Caki2 (cell line): Measurements from ENCODE around the gene GNG5. TPM values are rescaled to one million over a fixed set of nuclear protein-coding genes. Genes with fewer than 3 reads are reported as not detected.
"Not testable (repeated sequence)": the region's sequence is repeated elsewhere in the genome, so short reads cannot be mapped to it uniquely, and the experiment has no call there.

Experiments used
- DNase-seq: peaks from one replicate; pipeline ENCODE4 v3.0.0-alpha.2; 2015; ENCODE audit warnings: low read depth
- in situ Hi-C: cut with HindIII; loops from 2 replicates; pipeline ENCODE4 v1.10.0; 2016; ENCODE audit warnings: low sequenced_read_pairs, low pct_unique_long_range_greater_than_20kb, mixed read lengths
- total RNA-seq: library from RNA; depleted of rRNA; stranded (reverse); fragments of >200 nt; shearing (Covaris generic); gene quantifications from 2 replicates; pipeline ENCODE4 v1.2.3, GENCODE V29; 2014; ENCODE audit warnings: low replicate concordance; rRNA removed

Gene GNG5
- total RNA-seq, 1 experiment from 2014 or later: 81.2 TPM

DNA sequence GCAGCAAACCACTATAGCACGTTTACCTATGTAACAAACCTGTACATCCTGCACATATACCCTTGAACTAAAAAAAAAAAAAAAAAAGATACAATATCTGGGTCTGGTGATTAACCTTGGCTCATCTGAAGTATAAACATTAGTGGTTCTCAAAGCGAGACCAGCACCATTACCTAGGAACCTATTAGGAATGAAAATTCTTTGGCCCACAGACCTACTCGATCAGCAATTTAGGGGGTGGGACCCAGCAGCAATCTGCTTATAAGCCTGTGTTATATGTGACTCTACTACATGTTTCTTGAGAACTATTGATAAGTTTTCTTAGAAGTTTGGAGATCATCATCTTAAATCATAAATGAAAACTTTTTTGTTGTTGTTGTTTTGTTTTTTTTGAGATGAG is 9.9 kb downstream of the GNG5 start:
- in situ Hi-C loops: no loop called here
- DNase-seq: no peak

DNA sequence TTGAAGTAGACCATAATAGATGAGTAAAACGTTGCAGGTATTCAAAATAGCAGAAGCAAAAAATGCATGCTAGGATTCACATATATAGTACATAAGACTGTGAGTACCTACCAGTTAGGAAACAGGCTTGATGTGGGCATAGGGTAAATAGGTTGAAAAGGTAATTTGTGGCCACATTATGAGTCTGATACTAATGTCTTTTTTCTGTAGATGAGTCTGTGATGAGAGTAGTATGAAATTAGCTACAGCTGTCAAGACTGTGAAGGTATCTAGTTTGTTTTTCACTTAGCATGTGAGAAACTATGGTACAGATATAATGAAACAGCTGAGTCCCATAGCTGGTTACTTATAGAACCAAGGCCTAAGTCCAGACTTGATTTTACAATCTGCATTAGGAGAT is 12.6 kb downstream of the GNG5 start:
- no peak for DNase-seq
- in situ Hi-C loops: no loop called here

DNA sequence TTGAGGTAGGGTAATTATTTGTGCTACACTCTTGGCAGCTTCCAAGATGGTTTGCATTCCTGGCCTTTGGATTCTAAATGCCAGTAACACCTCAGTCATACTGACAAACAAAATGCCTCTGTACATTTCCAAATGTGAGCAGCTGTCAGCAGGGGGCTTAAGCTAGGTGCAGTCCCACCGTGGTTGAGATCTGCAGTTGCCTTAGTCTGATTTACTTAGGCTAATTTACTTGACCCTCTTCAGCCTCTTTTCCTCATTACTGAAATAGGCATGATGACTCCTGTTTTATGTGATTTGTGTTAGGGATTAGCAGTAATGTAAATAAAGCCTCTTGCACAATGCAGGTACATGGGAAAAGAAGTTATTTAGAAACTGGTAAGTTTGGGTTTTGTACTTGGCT is 13.7 kb downstream of the GNG5 start:
- no peak for DNase-seq
- in situ Hi-C loops: no loop called here

DNA sequence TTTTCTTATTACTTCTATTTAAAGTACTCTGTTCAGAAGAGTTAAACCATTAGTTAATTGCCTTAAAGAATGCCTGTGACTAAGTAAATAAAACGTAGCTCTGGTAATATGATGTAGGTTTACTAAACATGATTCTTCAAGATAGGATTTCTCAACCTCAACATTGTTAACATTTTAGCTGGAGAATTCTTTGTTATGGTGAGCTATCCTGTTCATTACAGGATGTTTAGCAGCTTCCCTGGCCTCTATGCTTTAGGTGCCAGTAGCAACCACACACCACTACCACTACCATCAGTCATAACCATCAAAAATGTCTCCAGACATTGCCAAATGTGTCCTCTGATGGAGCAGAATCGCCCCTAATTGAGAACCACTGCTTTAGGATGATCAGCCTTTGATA is 16.6 kb downstream of the GNG5 start:
- in situ Hi-C loops: no loop called here

DNA sequence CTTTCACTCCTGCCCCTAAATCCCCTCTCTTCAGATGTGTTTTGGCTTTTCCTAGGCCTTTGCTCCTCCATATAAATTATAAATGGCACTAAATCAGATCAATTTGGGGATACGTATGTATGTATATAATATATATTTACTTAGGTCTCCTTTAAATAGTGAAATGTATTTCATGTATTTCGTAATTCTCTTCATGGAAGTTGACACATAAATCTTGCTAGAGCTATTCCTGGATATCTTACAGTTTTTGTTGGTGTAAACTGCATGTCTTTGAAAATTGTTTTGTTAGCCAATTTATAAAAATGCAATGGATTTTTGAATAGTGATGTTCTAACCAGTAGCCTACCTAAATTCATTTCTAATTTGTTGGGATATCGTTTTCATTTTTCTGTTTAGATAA is 18.3 kb downstream of the GNG5 start:
- no peak for DNase-seq
- in situ Hi-C loops: no loop called here

More for the DNA sequence above, 16.6 kb downstream of the GNG5 start:
- DNase-seq: no peak

DNA sequence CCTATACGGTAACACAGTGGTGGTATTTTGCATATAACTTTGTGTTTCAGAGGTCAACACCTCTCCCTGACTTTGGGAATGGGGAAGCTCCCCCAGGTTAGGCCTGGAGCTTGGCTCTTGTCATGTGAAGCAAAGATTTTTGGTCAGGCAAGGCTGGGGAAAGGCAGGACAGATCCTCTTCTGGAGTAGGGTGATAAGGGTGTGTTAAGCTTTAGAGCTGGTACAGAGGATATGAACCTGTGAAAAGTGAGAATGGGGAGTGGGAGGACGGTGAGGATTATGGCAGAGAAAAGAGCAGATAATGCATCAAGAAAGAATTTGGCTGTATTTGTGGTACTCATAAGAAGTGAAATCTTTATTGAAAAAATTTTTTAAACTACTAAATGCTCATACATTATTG is 25.1 kb downstream of the GNG5 start:
- in situ Hi-C loops: no loop called here
- DNase-seq: no peak

DNA sequence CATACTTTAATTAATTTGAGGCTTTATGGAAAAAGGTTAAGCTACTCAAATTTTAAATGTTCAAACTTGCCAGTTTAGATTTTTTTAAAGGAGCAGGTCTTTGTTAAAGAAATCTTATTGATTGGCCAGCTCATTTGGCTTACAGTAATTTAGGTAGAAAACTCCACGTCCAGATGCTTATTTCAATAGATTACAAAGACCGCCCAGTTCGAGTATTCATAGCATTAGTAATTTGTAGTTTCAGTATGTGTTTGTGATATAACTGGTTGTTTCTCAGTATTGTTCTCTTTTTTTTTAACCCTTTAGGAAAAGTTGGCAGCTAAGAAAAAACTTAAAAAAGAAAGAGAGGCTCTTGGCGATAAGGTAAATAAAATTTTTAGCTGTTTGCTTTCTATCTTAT is 25.7 kb downstream of the GNG5 start:
- DNase-seq: no peak
- in situ Hi-C loops: no loop called here

DNA sequence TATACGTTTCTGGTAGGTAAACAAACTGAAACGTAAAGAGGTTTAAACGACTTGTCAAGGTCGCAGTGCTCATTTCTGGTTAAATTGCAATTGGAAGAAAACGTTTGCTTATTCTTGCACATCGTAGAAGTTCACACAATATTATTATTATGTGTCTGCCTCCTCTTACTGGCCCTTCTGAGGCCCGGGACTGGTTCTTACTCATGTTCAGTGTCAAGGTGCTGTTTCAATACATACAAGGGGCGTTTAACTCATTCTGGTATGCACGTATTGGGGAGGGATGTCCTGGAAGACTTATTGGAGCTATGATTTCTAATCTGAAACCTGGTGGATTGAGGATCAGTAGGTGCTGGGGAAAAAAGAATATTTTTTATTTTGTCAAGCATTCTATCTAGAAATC is 26.4 kb downstream of the GNG5 start:
- no peak for DNase-seq
- in situ Hi-C loops: no loop called here

DNA sequence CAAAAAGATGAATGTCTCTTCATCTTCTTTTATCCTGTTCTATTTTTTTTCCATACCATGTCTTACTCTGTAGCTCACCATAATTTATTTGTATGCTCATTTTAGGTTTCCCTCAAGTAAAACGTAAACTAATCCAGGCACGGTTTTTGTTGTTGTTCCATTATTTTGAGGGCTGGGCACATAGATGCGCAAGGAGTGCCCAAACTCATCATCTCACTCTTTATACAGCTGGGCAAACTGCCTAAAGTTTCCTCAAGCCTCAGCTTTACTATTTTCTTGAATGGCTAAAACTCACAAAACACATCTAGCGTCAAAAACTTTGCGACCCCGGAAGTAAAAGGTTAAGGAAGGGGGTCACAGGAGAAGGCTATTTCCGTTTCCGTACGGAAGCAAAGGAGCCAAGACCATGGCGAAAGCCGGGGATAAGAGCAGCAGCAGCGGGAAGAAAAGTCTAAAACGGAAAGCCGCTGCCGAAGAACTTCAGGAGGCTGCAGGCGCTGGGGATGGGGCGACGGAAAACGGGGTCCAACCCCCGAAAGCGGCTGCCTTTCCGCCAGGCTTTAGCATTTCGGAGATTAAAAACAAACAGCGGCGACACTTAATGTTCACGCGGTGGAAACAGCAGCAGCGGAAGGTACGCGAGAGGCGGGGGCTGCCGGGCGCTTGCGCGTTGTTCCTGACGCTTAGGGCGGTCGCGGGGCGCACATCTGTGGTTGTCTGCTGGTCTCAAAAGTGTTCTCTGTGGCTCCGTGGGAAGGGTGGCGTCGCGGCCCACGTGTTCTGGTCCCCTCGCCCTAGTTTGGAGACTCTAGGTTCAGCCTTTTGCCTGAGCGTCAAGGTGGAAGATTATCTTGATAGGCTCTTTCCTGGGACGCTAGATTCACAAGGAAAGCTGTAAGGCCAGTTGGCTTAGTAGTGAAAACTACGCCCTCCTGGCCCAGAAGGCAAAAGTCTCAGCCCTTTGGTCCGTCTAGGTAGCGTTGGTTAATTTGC is 27.2 kb downstream of the GNG5 start, which contains the start of gene RPF1:
TSS of gene RPF1 (plus strand) at position 391 of the 993 bp plus-strand sequence. CDS start at position 407, 16 bp downstream.
- in situ Hi-C loops: no loop called here
- peak; percentile 79 for DNase-seq

DNA sequence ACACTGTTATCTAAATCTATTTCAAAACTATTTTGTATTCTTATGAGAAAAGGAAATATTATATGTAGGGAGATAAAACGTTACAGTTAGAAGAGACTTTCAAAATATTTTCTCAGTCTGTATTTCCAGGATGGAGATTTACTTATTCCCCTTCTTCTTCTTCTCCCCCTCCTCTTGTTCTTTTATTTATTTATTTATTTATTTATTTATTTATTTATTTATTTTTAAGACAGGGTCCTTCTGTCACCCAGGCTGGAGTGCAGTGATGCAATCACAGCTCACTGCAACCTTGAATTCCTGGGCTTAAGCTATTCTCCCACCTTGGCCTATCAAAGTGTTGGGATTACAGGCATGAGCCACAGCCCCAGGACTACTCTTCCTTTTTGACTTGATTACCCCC is 30.2 kb downstream of the GNG5 start:
- in situ Hi-C loops: no loop called here

DNA sequence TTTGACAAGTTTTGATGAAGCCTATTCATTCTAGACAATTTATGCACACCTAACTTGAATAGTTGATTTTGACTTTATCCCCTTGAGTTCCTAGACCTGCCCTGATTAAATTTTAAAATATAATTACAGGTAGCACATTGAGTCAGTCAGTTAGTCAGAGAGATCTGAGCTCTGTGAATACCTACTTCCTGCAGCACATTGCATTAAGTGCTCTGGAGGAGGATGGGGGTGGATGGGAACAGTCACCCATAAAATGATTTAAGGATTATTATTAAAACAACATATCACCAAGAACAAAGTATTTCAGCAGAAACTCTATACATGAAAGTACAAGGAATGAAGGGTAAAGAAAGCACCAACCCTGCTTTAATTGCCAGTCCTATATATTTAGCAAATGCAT is 39.1 kb downstream of the GNG5 start:
- DNase-seq: no peak
- in situ Hi-C loops: no loop called here

More for the DNA sequence above, 30.2 kb downstream of the GNG5 start:
- DNase-seq: no peak

DNA sequence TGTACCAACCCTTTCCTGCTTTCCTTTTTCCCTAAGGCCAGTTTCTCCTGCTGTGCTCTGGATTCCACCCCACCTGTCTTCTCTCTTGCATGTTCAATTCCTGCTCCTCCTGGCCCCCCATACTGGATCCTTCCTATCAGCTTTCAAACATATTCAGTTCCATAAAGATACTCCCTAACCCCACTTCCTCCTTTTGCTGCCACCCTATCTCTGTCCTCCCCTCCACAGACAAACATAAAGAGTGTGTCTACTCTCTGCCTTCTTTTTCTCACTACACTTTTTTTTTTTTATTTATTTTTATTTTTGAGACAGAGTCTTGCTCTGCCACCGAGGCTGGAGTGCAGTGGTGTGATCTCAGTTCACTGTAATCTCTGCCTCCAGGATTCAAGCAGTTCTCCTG is 44.3 kb downstream of the GNG5 start:
- in situ Hi-C loops: no loop called here
- no peak for DNase-seq

DNA sequence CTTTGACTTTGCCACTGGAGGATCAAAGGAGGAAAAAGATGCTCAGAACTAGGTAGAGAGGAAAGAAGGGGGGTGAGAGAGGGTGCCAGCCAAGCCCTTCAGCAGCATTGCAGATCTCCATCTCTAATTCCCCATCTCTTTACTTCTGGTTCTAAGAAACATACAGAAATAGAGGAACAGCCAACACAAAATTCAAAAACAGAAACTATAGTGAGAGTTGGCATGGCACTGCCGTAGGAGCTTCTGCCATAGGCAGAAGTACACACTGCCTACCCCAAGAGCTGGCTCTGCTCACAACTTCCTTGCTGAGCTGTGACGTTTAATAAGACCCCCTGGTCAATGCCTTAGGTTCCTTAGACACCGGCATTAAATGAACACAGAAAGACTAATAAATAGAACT is 53.9 kb downstream of the GNG5 start:
- in situ Hi-C loops: no loop called here
- no peak for DNase-seq

DNA sequence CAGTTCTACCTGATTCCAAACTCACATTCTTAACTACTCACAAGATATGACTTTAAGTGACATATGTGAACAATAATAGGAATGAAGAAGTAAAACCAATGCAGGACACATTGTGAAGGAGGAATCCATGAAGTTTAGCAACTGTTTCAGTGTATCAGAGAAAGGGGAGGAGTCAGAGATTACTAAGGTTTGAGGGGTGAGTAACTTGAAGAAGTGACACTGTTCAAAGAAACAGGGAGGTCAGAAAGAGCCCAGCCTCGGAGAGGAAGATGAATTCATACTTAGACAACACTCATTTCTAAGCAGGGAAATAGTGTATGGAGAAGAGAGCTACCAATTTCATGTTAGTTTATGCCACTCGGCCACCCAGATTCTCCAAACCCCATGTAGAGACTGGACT is 55.5 kb downstream of the GNG5 start:
- in situ Hi-C loops: no loop called here
- no peak for DNase-seq

DNA sequence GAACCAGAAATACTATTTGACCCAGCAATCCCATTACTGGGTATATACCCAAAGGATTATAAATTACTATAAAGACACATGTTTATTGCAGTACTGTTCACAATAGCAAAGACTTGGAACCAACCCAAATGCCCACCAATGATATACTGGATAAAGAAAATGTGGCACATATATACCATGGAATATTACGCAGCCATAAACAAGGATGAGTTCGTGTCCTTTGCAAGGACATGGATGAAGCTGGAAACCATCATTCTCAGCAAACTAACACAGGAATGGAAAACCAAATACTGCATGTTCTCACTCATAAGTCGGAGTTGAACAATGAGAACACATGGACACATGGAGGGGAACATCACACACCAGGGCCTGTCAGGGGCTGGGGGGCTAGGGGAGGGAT is 57.7 kb downstream of the GNG5 start:
- DNase-seq, in situ Hi-C loops: not testable (repeated sequence)

Other genes starting within 250 kb of the GNG5 start
- gene SAMD13, start 204.9 kb downstream of the GNG5 start, total RNA-seq: 2.5 and 8.7 TPM in 2 replicates
- gene DNASE2B, start 108.1 kb downstream of the GNG5 start, total RNA-seq: not detected in 2 replicates
- 40.3 and 41.2 TPM in 2 replicates for gene RPF1, start 27.3 kb downstream of the GNG5 start, total RNA-seq
- gene SPATA1, start 195 bp downstream of the GNG5 start, total RNA-seq: not detected in 2 replicates
- 5.5 and 6.1 TPM in 2 replicates for gene CTBS, start 67.9 kb upstream of the GNG5 start, total RNA-seq
- 13.8 and 21.4 TPM in 2 replicates for gene SSX2IP, start 183.9 kb upstream of the GNG5 start, total RNA-seq